Hypothalamus (tissue), 51 donors: ENCODE measurements around the gene MITF.

Experiments
- DNase-seq, 51 donors: peaks; one replicate each; lab custom pipeline; 2025; lab: John Stamatoyannopoulos, UW

MITF gene

GRCh38 chr3:69753179-69753775 lies 14.0 kb downstream of the MITF start:
- no peak for DNase-seq

DNA sequence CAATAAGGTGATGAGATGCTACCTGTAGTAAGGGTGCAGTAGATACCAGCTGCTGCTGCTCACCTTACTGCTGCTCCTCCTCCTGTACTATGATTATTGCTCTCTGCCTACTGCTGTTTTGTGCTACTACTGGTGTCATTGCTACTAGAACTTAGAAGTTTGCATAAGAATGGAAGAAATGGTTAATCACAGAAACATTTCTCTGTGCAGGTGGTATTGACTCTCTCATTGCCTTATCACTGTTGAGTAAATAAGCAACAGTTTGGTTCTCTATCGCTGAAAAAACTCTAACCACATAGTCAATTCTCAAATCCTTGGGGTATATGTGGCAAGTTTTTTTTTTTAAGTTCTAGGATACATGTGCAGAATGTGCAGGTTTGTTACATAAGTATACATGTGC lies 16.5 kb downstream of the MITF start:
- DNase-seq, result no peak

GRCh38 chr3:69761896-69762767 lies 22.9 kb downstream of the MITF start:
- DNase-seq, result no peak

DNA sequence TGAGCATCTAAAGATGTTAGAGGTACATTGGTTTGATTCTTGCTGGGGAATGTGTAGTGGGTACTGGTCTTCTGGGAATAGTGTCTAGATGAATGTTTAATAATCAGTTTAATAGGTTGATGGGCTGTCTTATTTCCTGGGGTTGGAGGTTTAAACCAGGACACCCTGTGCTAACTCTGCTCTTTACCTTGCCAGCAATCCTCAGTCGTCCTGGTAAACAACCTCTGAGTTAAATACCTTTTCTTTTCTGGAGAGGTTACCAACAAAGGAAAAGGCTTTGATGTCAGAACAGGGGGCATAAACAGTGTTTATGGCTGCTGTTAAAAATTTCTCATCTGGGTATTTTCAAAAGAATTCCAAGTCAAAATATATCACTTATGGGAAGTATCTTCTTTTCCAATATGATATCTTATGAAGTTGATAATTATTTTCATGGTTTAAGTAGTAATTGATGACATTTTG lies 23.5 kb downstream of the MITF start:
- DNase-seq, result no peak

DNA sequence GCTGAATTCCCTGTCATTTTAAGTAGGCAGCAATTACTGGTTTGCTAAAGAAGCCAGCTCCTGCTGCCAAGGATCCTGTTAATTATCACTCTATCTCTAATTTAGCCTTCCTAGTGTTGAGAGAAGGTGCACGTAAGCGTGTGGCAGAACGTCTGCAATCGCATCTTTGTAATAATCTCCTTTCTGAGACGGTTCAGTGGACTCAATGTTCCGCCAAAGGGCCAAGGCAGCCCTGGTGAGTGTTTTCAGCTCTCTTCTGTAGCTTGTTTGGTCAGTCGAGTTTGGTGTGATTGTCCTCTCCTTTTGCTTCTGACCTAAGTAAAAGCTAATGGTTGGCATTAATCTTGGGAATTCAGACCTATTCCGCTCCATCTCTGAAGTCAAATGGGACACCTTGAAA lies 24.2 kb downstream of the MITF start:
- peak in 2 of 51 donors; percentile 1 to 11 for DNase-seq

DNA sequence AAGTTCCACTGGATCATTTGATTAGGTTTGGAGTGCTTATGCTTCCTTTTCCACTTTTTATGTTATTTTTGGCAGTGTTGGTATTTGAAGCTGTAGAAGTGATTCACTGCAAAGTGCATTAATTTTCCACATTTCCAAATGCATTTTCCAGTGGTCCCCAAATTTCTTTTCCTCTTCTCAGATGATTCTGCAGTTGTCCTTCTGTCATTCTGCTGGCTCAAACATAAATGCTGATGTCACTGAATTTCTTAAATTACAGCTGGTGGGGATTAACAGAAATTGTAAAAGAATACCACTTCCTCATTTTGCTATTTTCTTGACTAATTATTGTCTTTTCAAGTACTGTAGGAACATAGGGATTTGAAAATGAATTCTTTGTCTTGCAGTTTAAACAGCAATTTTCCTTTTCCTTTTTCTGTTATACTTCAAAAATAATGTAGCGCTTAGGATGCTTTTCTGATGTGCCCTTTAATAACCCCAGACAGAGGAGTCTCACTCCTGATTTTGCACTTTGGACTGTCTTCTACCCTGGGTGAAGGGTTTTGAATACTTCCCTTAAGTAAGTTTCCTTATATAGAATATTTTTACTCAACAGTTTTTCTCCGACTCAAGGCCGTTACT lies 25.0 kb downstream of the MITF start:
- DNase-seq, result no peak

GRCh38 chr3:69764861-69765260 lies 25.6 kb downstream of the MITF start:
- peak in 3 of 51 donors; percentile 1 to 40 (median 4) for DNase-seq

DNA sequence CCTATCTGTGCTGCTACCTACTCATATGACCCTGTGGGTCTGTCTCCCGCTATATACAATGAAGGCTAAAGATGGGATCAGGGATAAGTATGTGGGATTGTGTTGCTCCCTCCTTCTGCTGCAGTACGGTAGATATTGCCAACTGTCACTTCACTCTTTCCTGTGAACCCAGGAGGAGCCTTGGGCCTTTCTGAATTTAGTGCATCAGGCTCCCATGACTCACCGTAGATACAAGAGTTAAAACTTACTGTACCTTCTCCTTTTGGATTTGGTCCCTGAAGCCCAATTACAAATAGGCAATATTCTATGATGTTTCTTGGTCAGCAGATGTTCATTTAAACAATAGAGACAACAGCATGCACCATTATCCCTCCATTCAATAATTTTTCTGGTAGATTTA lies 27.4 kb downstream of the MITF start:
- no peak for DNase-seq

DNA sequence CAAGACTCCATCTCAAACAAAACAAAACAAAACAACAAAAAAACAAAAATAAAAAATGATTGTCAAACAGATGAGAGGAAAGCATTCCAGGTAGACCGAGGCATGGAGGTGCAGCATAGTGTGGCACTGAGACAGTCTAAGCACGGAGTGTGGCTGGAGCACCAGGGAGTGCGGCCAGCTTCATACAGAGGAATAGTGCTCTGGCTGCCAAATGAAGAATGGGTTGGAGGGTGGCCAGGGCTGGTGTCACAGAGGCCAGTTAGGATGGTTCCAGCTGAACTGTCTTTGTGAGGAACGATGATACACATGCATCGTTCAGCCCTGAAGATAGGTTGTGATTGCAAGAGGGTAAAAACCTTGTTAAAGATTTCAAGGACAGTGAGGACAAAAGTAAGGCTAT lies 28.3 kb downstream of the MITF start:
- DNase-seq, result peak in 44 of 51 donors; percentile 5 to 86 (median 62)

DNA sequence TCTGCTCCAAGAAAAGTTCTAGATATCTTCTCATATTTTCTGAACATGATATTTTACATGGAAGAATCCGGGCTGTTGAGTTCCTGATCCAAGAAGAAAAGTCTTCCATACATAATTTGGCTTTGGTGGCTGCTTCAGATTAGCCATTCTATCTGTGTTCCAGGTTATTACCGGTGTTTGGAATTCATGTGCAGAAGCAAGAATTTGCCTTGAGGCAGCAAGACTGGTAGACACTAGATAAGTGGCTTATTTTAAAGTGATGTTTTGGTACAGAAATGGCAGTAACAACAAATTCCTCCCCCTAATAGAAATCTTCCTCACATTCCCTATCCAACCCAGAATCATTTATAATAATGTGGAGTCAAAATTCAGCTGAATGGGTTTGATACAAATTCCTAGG lies 29.2 kb downstream of the MITF start:
- DNase-seq, result no peak

- no peak for DNase-seq
These were observed 31.0 kb downstream of the MITF start for GRCh38 chr3:69770219-69770618.

GRCh38 chr3:69770976-69771634 lies 31.8 kb downstream of the MITF start:
- no peak for DNase-seq

DNA sequence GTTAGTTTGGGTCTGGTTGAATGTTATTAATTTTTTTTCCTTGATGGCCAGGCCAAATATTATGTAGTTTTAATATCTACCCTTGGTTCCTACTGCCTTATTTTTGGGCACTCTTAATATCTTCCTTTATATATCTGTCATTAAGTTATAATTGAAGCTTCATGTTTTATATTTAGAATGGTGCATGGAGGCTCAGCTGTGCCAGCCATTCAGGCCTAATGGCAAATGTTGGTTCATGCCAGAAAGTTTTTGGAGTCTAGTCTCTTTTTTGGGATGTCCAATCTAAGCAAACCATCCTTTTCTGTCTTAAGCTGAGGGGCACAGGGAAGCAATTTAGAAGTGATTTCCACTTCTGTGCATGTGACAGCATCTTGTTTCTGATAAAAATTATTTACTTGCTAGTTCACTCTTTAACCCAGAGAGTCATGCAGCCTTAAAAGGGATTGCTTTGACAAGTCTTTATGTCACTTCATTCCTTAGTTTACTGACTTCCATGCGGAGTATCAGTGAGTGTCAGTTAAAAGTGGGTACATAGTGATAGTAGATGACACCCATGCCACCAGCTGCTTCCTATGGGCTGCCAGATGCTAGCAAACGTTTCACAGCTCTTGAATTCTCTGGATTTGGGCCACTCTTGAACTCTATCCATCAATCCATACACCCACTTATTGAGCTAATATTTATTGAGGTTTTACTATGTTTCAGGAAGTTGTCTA lies 33.0 kb downstream of the MITF start:
- DNase-seq, result no peak

DNA sequence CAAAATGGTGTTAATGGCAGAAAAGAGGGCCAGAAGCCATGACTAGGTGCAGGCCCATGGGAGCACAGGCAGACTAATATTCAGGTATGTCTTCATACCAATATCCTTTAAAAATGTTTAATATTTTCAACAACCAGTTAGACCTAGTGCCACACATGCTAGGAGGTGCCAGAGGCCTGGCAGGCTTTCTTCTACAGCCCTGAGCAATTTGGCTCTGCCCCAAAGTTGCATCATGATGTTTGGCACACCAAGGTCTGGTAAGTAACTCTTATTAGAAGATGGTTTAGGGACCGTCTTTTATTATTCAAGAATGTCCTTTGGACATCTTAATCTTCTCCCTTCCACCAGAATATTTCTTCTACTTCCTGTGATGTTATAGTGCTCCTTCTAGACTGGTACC lies 34.8 kb downstream of the MITF start:
- peak in 10 of 51 donors; percentile 4 to 26 (median 12) for DNase-seq

- no peak for DNase-seq
These were observed 36.5 kb downstream of the MITF start for GRCh38 chr3:69775751-69776150.

- no peak for DNase-seq
These were observed 37.0 kb downstream of the MITF start for GRCh38 chr3:69776289-69776688.

DNA sequence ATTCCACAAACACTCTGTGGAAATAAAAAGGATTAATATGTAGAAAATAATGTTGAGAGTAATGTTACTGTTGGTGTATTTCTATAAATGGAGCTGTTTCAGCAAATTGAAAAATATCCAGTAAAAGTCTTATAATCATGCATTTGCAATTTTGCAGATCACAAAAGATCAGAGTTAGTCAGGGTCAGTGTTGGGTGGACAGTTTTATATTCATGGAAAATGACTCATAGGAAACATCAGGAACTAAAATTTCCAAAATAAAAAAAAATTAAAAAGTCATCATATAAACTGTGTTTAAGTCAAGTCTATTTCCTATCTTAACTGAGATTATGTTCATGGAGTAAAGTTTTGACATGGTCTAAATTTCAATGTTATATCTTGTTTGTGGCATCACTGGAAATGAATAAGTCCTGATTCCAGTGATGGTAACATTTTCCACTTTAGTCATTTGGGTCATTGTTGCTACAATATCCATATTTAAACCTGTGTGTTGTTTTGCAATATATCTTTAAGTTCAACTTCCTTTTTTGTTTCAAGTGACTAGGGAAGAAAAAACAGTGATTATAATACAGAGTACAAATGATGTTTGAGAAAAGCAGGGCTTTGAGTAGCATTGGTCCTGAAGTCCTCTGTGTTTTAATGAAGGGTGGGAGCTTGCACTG lies 37.8 kb downstream of the MITF start:
- DNase-seq, result no peak

GRCh38 chr3:69777582-69777967 lies 38.3 kb downstream of the MITF start:
- DNase-seq, result no peak

GRCh38 chr3:69781593-69781992 lies 42.3 kb downstream of the MITF start:
- DNase-seq, result no peak

DNA sequence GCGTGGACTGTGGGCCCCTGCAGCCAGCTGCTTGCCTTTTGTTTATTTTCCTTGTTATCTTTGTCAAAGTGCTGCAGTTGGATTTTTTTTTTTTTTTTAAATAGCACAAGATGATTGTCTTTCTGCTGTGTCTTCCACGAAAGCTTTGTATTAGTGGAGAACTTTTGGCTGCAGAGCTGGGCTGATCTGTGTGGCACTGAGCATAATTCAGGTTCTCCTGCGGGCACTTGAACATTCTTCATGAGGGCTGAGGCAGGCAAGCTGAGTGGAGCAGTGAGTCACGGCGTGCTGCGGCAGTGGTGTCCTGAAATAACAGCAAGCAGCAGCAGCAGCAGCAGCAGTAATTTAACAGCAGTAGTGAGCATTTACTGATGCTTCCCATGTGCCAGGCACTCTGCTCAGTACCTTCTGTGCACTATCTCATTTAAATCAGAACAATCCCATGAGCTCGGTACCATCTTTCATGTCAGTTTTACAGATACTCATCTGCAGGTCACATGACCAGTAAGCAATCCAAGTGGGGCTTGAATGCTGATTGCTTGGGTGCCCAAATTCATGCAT lies 45.8 kb downstream of the MITF start:
- DNase-seq, result peak in 14 of 51 donors; percentile 5 to 33 (median 14)
